Fibroblast of skin of back (primary cell): ENCODE measurements around the gene TBC1D22A.

Source experiments
- DNase-seq: peaks from one replicate; pipeline ENCODE4 v3.0.0-alpha.2; 2013

Gene TBC1D22A

GRCh38 chr22:46890819-46891218, 128.4 kb downstream of the TBC1D22A start:
- no peak for DNase-seq

- no peak for DNase-seq
These were observed 129.0 kb downstream of the TBC1D22A start for GRCh38 chr22:46891382-46891951.

GRCh38 chr22:46892866-46893265, 130.4 kb downstream of the TBC1D22A start:
- no peak for DNase-seq

DNA sequence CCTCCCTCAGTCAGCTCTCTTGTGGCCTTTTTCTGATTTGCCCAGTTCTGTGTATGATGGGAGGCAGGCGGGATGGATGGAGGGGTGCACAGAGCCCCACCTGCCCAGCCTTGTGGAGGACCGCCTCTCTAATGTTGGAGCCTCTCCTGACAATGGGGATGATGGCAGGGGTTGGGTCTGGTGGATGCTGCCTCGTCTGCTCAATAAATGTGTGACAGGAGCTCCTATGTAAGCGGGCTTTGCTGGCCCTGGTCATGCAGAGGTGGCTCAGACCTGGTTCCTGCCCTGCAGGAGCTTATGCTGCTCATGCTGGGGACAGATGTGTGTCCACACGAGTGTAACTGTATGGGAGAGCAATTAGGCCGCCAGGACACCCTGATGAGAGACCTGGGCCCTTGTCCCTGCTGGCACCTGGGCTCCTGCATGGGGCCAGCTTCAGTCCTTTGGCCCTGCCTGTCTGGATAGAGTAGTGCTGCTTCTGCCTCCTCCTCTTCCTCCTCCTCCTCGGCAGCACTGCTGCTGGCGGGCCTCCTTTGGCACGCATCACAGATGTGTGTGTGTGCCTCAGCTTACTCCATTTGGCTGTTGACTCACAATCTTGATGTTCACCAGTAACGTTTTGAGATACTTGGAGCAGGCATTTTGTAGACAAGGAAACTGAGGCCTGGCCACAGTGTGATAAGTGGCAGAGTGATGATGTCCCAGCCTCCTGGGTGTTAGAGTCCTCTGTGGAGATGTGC, 131.0 kb downstream of the TBC1D22A start:
- no peak for DNase-seq

DNA sequence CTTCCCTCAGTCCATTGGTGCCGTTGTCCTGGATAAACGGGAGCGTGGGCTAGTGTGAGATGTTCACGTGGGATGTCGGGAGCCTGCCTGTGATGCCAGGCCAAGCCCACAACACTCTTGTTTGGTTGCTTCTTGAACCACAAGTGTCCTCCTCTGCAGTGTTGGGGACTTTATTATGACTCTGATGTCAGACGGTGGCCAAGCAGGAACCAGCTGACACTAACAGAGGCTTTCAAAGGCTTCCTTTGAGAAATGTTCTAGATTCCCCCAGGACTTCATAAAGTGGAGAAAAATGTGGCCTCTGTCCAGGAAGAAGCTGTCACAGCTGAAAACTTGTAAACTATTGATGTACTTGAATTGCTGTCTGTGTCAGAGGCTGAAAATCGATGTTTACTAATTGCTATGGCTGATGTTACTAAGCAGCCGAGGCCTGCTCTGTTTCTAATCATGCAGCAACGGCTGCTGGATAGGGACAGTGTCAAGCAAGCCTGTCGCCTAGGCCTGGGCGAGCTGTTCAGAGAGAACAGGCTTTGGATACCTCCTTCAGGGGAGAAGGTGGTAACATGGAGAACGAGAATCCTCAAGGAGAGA, 131.7 kb downstream of the TBC1D22A start:
- peak; percentile 19 for DNase-seq

- DNase-seq: no peak
These were observed 132.6 kb downstream of the TBC1D22A start for GRCh38 chr22:46894851-46895640.

DNA sequence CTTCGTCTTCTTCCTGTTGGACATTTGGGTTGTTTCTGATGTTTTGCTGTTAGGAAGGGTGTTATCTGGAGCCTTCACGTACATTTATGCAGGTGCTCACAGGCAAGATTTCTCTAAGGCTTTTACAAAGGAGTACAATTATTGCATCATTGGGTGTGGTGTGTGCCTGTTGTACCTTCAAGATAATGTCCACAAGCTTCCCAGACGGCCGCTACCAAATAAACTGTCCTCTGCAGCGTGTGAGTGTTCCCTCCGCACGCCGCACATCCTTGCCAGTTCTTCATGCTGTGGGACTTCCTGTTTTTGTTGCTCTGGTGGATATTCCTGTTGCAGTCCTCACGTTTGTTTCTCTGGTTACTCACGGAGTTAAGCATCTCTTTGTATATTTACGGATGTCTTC, 133.3 kb downstream of the TBC1D22A start:
- no peak for DNase-seq

DNA sequence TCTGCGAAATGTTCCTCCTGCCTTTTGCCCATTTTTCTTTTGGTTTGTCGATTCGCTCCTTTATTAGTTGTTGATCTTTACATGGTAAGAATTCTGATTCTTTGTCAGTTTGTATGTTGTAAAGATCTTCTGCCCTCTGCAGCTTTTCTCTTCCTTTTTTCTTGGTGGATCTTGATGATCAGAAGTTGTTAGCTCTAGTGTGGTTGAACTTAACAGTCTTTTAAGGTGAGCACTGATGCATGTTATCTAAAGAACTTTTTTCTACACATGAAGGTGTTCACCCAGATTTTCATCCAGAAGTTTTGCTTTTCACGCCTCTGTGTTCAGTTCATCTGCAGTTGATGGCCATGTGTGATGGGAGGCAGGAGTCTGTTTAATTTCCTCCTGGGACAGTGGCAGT, 133.7 kb downstream of the TBC1D22A start:
- DNase-seq: no peak

DNA sequence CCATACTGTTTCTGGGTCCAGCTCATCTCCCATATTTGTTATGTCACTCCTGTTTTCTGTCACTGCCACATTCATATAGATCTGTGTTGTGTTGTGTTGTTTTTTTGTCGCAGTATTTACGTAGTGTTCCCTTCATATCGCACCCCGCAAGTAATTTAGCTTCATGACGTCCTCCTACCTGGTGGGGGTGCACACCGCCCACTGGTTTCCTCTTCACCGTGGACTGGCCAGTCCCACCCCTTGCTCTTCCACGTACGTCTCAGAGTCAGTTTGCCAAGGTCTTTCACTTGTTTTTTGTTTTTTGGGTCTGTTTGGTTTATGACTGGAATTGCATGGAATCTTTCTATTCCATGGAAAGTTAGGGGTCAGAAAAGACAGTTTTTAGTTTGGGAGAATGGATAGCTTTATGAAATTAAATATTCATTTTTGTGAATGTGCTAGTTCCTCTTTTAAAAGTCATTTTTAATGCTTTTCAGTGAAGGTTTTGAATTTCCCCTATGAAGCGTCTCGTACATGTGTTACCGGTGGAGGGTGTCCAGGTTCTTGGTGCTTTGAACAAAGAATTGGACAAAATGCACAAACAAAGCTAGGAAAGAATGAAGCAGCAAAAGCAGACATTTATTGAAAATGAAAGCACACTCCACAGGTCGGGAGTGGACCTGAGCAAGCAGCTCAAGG, 134.3 kb downstream of the TBC1D22A start:
- DNase-seq: no peak

- no peak for DNase-seq
These were observed 134.8 kb downstream of the TBC1D22A start for GRCh38 chr22:46897246-46897623.

DNA sequence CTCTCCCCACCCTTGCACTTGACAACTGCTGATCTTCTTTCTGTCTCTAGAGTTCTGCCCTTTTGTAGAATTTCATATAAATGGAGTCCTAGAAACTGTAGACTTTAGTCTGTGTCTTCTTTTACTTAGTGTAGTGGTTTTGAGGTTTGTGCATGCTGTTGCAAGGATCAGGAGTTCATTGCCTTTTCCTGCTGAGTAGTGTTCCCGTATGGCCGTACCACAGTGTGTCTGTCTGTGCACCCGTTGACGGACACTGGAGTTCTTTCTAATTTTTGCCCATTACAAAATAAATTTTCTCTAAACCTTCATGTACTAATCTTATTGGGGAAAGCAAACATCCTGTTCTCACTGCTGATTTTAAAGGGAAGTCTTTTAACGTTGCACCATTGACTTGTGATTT, 138.1 kb downstream of the TBC1D22A start:
- DNase-seq: no peak

- no peak for DNase-seq
These were observed 140.0 kb downstream of the TBC1D22A start for GRCh38 chr22:46902436-46902835.

GRCh38 chr22:46902998-46903916, 140.8 kb downstream of the TBC1D22A start:
- DNase-seq: no peak

DNA sequence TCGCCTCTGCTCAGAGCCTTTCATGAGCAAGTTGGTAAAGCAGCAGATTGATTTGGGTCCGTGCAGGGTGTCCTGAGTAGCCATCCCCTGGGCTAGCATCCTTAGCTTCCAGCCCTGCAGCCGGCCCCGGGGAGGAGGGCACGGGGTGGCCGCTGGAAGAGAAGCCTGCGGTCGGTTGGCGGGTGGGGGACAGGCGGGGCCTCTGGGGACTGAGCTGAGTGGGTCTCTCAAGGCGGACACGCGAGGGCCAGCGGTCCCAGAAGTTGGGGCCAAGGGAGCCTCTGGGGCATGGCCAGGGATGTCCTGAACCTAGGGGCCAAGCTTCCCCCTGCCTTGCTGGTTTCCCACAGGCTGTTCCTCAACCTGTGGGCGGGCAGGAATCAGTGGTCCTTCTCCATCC, 143.0 kb downstream of the TBC1D22A start:
- no peak for DNase-seq

DNA sequence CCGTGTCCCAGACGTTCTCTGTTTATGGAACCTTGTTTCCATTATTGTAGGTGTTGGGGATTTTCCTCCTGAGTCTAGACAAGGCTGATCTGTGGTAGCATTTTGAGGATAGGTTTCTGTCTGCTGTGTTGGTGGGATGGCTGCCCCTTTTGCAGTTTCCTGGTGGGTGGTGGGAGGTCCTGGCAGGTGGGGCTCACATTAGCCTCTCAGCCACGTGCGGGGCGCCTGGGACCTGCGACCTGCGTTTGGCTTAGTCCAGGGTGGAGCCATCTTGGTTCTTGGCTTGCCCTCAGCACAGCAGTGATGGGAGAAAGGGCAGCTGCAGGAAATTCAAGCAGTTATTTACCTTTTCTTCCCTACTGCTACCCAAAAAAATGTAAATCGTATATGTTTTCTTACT, 143.4 kb downstream of the TBC1D22A start:
- no peak for DNase-seq

GRCh38 chr22:46906326-46907045, 144.0 kb downstream of the TBC1D22A start:
- DNase-seq: no peak

GRCh38 chr22:46907241-46908215, 145.1 kb downstream of the TBC1D22A start:
- DNase-seq: no peak

GRCh38 chr22:46908641-46909107, 146.2 kb downstream of the TBC1D22A start:
- DNase-seq: no peak

DNA sequence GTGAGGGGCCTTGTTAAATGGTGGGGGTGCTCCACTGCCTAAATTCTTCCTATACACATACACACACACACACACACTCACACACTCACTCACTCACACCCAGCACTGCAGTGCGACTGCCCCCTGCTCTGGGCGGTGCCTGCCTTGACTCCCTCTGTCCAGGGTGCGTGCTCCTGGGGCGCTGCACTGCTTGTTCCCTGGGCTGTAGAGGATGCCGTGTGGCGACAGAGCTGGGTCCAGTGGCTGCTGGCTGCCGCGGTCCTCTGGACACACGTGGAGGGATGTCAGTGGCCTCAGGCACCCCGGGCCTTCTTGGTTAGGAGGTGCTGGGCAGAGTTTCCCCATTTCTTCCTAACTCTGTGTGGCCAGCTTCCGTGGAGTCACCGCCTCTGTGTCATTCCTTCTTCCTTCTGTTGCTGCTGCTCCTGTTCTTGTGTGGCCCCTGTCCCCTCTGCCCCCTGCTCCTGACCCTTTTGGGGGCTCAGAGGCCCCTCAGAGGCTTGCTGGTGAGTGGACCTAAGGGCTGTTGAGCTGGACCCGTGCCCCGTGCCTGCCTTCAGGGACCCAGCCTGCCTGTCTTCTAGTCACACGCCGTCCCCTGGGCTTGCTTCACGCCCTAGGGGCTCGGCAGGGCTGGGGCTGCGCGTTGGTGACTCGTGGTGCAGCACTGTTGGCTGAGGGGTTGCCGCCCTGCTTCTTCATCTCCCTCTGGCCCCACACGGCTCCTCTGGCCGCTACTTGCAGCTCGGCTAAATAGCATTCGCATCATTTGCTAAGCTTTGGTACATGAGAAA, 147.0 kb downstream of the TBC1D22A start:
- DNase-seq: peak; percentile 2
